ENCODE measurements around the gene PRKRA. TPM values are rescaled to one million over a fixed set of nuclear protein-coding genes. Genes with fewer than 3 reads are reported as not detected.

The PRKRA gene
- total RNA-seq, 1 experiment from 2014 or later: 59.4 TPM

- Histone ChIP-seq H3K4me3 (ENCODE audit: low read depth in 2 of 2, low read length in 2 of 2) (no peak overlapping the region), H3K4me1 (ENCODE audit: control insufficient read depth, insufficient read depth, low read length) (no peaks in the 10 kb centered on the region), H3K27me3 (ENCODE audit: control insufficient read depth, insufficient read depth, low read length) (no peaks in the 10 kb centered on the region), H3K9me3 (ENCODE audit: control insufficient read depth, insufficient read depth, low read depth, low read length) (no peaks in the 10 kb centered on the region), H3K27ac (ENCODE audit: low read length) (no peak overlapping the region), H3K36me3 (ENCODE audit: control insufficient read depth, insufficient read depth, low read length) (no peaks in the 10 kb centered on the region)
- TF ChIP-seq TCF7L2 (IDR thresholded peaks at IDR 0.05; ENCODE audit: low read depth, low read length) (no peak), CTCF (IDR thresholded peaks at IDR 0.05) (no peak), REST (IDR thresholded peaks at IDR 0.05; ENCODE audit: insufficient read depth in 1 of 2, low read depth in 2 of 2, low read length in 1 of 2) (no peak), POLR2AphosphoS5 (IDR thresholded peaks at IDR 0.05; ENCODE audit: low read depth, low read length) (no peak), SIN3A (IDR thresholded peaks at IDR 0.05; ENCODE audit: borderline replicate concordance, insufficient read depth, low read depth, low read length) (no peak)
- ChIA-PET CTCF (no interaction called here), POLR2A (no interaction called here)
- in situ Hi-C loops (cut with HindIII; ENCODE audit: low pct_unique_long_range_greater_than_20kb, low sequenced_read_pairs): no loop called here
- intact Hi-C loops (cut with micrococcal nuclease; ENCODE audit: unreplicated experiment): no loop called here
- ATAC-seq (no peak), DNase-seq (ENCODE audit: low read depth, low spot score) (no peak)
- BruUV-seq (replicated peaks): no TSS peak
Measured at GRCh38 chr2:178469219-178469849, 18.4 kb upstream of the PRKRA start.

GRCh38 chr2:178457390-178457886 is 6.5 kb upstream of the PRKRA start:
- no TSS peak for BruUV-seq (replicated peaks)
- ChIA-PET CTCF (no interaction called here), POLR2A (interaction anchor here (0.6 kb wide), 1 partner anchor 25 kb away, joined by 6 read pairs; no protein-coding TSS in a partner anchor)
- H3K27ac ChIP-seq (ENCODE audit: low read length): no peak overlapping the region
- no peak for ATAC-seq
- TF ChIP-seq REST (IDR thresholded peaks at IDR 0.05; ENCODE audit: insufficient read depth in 1 of 2, low read depth in 2 of 2, low read length in 1 of 2) (no peak), SIN3A (IDR thresholded peaks at IDR 0.05; ENCODE audit: borderline replicate concordance, insufficient read depth, low read depth, low read length) (no peak), POLR2AphosphoS5 (IDR thresholded peaks at IDR 0.05; ENCODE audit: low read depth, low read length) (no peak), CTCF (IDR thresholded peaks at IDR 0.05) (no peak), TCF7L2 (IDR thresholded peaks at IDR 0.05; ENCODE audit: low read depth, low read length) (no peak)
- no peaks in the 10 kb centered on the region for H3K4me1 ChIP-seq (ENCODE audit: control insufficient read depth, insufficient read depth, low read length)
- in situ Hi-C loops (cut with HindIII; ENCODE audit: low pct_unique_long_range_greater_than_20kb, low sequenced_read_pairs): no loop called here
- H3K9me3 ChIP-seq (ENCODE audit: control insufficient read depth, insufficient read depth, low read depth, low read length): no peaks in the 10 kb centered on the region
- H3K4me3 ChIP-seq (ENCODE audit: low read depth in 2 of 2, low read length in 2 of 2): no peak overlapping the region
- intact Hi-C loops (cut with micrococcal nuclease; ENCODE audit: unreplicated experiment): no loop called here
- H3K36me3 ChIP-seq (ENCODE audit: control insufficient read depth, insufficient read depth, low read length): no peaks in the 10 kb centered on the region
- H3K27me3 ChIP-seq (ENCODE audit: control insufficient read depth, insufficient read depth, low read length): no peaks in the 10 kb centered on the region
- no peak for DNase-seq (ENCODE audit: low read depth, low spot score)

Data from Panc1 (cell line).